Spleen (tissue), 11 donors: Measurements from ENCODE around the gene ARFGAP1. TPM values are rescaled to one million over a fixed set of nuclear protein-coding genes. Genes with fewer than 3 reads are reported as not detected.

Source experiments
- DNase-seq: peaks from one replicate; pipeline ENCODE4 v3.0.0-alpha.2; 2020
- H3K27ac ChIP-seq, 8 donors: fragments of 200-600 bp; sonication (generic) in 7 of 8; 1 replicate in 4 of 8; 2 replicates in 4 of 8; pipeline versions ENCODE4 v1.5.0 to v1.8.0; 2016 to 2021; ENCODE audit warnings: inconsistent platforms in 4 of 8, mild to moderate bottlenecking in 4 of 8, moderate library complexity in 1 of 8
- H3K27me3 ChIP-seq, 7 donors: fragments of 200-600 bp; sonication (generic) in 6 of 7; replicated peaks in 1 of 7; 1 replicate in 4 of 7; 2 replicates in 3 of 7; pipeline versions ENCODE4 v1.5.0 to v1.8.0; 2016 to 2021; ENCODE audit warnings: inconsistent platforms in 3 of 7, mild to moderate bottlenecking in 1 of 7
- H3K36me3 ChIP-seq, 6 donors: fragments of 200-600 bp; sonication (generic) in 5 of 6; 1 replicate in 4 of 6; 2 replicates in 2 of 6; pipeline versions ENCODE4 v1.5.0 to v1.8.0; 2016 to 2021; ENCODE audit warnings: inconsistent platforms in 2 of 6
- H3K4me1 ChIP-seq, 6 donors: fragments of 200-600 bp; sonication (generic) in 5 of 6; 1 replicate in 3 of 6; 2 replicates in 3 of 6; pipeline versions ENCODE4 v1.5.0 to v1.8.0; 2016 to 2021; ENCODE audit warnings: inconsistent platforms in 3 of 6
- H3K4me3 ChIP-seq, 8 donors: fragments of 200-600 bp; sonication (generic) in 7 of 8; 1 replicate in 4 of 8; 2 replicates in 4 of 8; pipeline versions ENCODE4 v1.5.0 to v1.8.0; 2016 to 2021; ENCODE audit warnings: inconsistent platforms in 4 of 8, mild to moderate bottlenecking in 4 of 8, moderate library complexity in 2 of 8
- H3K9me3 ChIP-seq, 8 donors: fragments of 200-600 bp; sonication (generic) in 7 of 8; 1 replicate in 4 of 8; 2 replicates in 4 of 8; pipeline versions ENCODE4 v1.5.0 to v1.8.0; 2016 to 2021; ENCODE audit warnings: inconsistent platforms in 4 of 8
- CTCF ChIP-seq, 11 experiments: fragments of 200-600 bp in 7 of 11; fragments of 450-650 bp in 4 of 11; sonication (generic) in 4 of 11; IDR thresholded peaks in 8 of 11; conservative IDR thresholded peaks in 3 of 11; 1 replicate in 7 of 11; 2 replicates in 4 of 11; pipeline versions ENCODE4 v1.4.0 to v1.8.0; 2016 to 2021; ENCODE audit warnings: antibody characterized with exemption in 11 of 11, inconsistent platforms in 4 of 11, mild to moderate bottlenecking in 1 of 11
- POLR2A ChIP-seq, 3 donors: fragments of 450-650 bp; IDR thresholded peaks; one replicate each; pipeline ENCODE4 v1.5.1; 2017; ENCODE audit warnings: antibody characterized with exemption in 3 of 3, mild to moderate bottlenecking in 1 of 3
- POLR2AphosphoS5 ChIP-seq, 3 donors: sonication (generic); formaldehyde crosslinking; IDR thresholded peaks; one replicate each; pipeline ENCODE4 v1.5.1; 2017; ENCODE audit warnings: antibody characterized with exemption in 3 of 3
- WGBS, 5 donors: extraction: QIAGEN DNeasy Blood & Tissue Kit in 3 of 5; methylation state at CpG; one replicate each; pipeline versions ENCODE4 v1.1.5 to v1.1.7; 2013 to 2018; 5-methylcytosine and 5-hydroxymethylcytosine counted together
- intact Hi-C: fragments of 100-400 bp; cut with DNase I; formaldehyde crosslinking; loops from one replicate; pipeline ENCODE4 v1.15.0; 2023; ENCODE audit warnings: low total_unique reads
- polyA plus RNA-seq, 3 donors: library from polyadenylated mRNA; stranded (reverse); fragments of 200-250 nt; gene quantifications; one replicate each; pipeline ENCODE4 v1.2.1, GENCODE V29; 2013
- total RNA-seq, 7 donors: library from RNA; depleted of rRNA in 3 of 7; stranded (reverse); fragments of >200 nt in 3 of 7; fragmentation: NEBNext Ultra II Directional in 4 of 7; extraction: Animal tissue kit (Norgen Biotek cat#: 25700) in 4 of 7; gene quantifications; one replicate each; pipeline versions ENCODE4 v1.1.0 to v1.2.1, GENCODE V29; 2016 to 2021
- donor health status: healthy with polysubstance abuse.
- donor health status: DM: no; HTN: no; CAD: no; lungs with moderate emphysema.
- donor health status: DM: no; HTN: no; CAD: no.
- donor health status: Bipolar disorder and iron deficiency.
- donor health status: healthy.
- donor health status: DM: no; HTN: no; CAD: no.
- donor health status: DM: yes; HTN: yes; CAD: no.

ARFGAP1 gene
- total and polyA plus RNA-seq, 10 donors: 44.4 to 165 (median 96.1) TPM

- Histone ChIP-seq H3K27ac (no peak overlapping the region), H3K4me3 (no peak overlapping the region), H3K4me1 (peaks cover 0 to 49% (median 19%) of the 10 kb centered on the region in 6 donors), H3K27me3 (peaks cover 0 to 78% (median 6%) of the 10 kb centered on the region in 7 donors), H3K9me3 (no peaks in the 10 kb centered on the region), H3K36me3 (no peaks in the 10 kb centered on the region)
- 85 to 97% (median 88%) methylated on average over 6 to 22 of the region's 22 CpGs for WGBS, 5 donors
- no peak for TF ChIP-seq POLR2A (IDR thresholded peaks at IDR 0.05)
- intact Hi-C loops: loop anchor here (5.0 kb wide), 1 partner anchor 69 kb away; no protein-coding TSS in a partner anchor
- DNase-seq: peak; percentile 36
Measured at GRCh38 chr20:63312690-63313348, 40.2 kb downstream of the ARFGAP1 start.

GRCh38 chr20:63313349-63314014, 40.9 kb downstream of the ARFGAP1 start:
- Histone ChIP-seq H3K9me3 (no peaks in the 10 kb centered on the region), H3K4me3 (no peak overlapping the region), H3K27ac (no peak overlapping the region), H3K4me1 (peaks cover 0 to 49% (median 19%) of the 10 kb centered on the region in 6 donors), H3K36me3 (no peaks in the 10 kb centered on the region), H3K27me3 (peaks cover 0 to 72% (median 4%) of the 10 kb centered on the region in 7 donors)
- WGBS, 5 donors: 72 to 86% (median 78%) methylated on average over 15 to 25 of the region's 25 CpGs
- intact Hi-C loops: loop anchor here (5.0 kb wide), 1 partner anchor 69 kb away; no protein-coding TSS in a partner anchor
- TF ChIP-seq CTCF (IDR thresholded peaks at IDR 0.05 in 8 of 11, conservative IDR thresholded peaks at IDR 0.05 in 3 of 11) (no peak), POLR2AphosphoS5 (IDR thresholded peaks at IDR 0.05) (no peak), POLR2A (IDR thresholded peaks at IDR 0.05) (no peak)
- peak; percentile 64 for DNase-seq

GRCh38 chr20:63314015-63314471, 41.4 kb downstream of the ARFGAP1 start:
- H3K36me3 ChIP-seq: no peaks in the 10 kb centered on the region
- H3K4me3 ChIP-seq: no peak overlapping the region
- DNase-seq: peak; percentile 63
- peaks cover 0 to 50% (median 18%) of the 10 kb centered on the region in 6 donors for H3K4me1 ChIP-seq
- TF ChIP-seq POLR2AphosphoS5 (IDR thresholded peaks at IDR 0.05): no peak
- no peak for TF ChIP-seq POLR2A (IDR thresholded peaks at IDR 0.05)
- no peak for TF ChIP-seq CTCF (IDR thresholded peaks at IDR 0.05 in 8 of 11, conservative IDR thresholded peaks at IDR 0.05 in 3 of 11)
- WGBS, 5 donors: 72 to 84% (median 76%) methylated on average over 6 to 9 of the region's 9 CpGs
- intact Hi-C loops: loop anchor here (5.0 kb wide), 1 partner anchor 68 kb away; no protein-coding TSS in a partner anchor
- no peaks in the 10 kb centered on the region for H3K9me3 ChIP-seq
- no peak overlapping the region for H3K27ac ChIP-seq
- peaks cover 0 to 70% (median 2%) of the 10 kb centered on the region in 7 donors for H3K27me3 ChIP-seq

GRCh38 chr20:63314566-63315239, 42.1 kb downstream of the ARFGAP1 start:
- peaks cover 0 to 70% (median 4%) of the 10 kb centered on the region in 7 donors for H3K27me3 ChIP-seq
- H3K4me3 ChIP-seq: no peak overlapping the region
- H3K4me1 ChIP-seq: peaks cover 0 to 50% (median 13%) of the 10 kb centered on the region in 6 donors
- 79 to 90% (median 80%) methylated on average over 11 to 21 of the region's 21 CpGs for WGBS, 5 donors
- DNase-seq: peak; percentile 74
- H3K27ac ChIP-seq: peak overlapping the region in 4 of 8 donors; percentile 61 to 70 (median 68)
- no peak for TF ChIP-seq POLR2AphosphoS5 (IDR thresholded peaks at IDR 0.05)
- no peak for TF ChIP-seq CTCF (IDR thresholded peaks at IDR 0.05 in 8 of 11, conservative IDR thresholded peaks at IDR 0.05 in 3 of 11)
- no peak for TF ChIP-seq POLR2A (IDR thresholded peaks at IDR 0.05)
- intact Hi-C loops: loop anchor here (5.0 kb wide), 1 partner anchor 68 kb away; no protein-coding TSS in a partner anchor
- no peaks in the 10 kb centered on the region for H3K9me3 ChIP-seq
- no peaks in the 10 kb centered on the region for H3K36me3 ChIP-seq
